T-cell (primary cell): ENCODE results near the gene ERC2. TPM values are rescaled to one million over a fixed set of nuclear protein-coding genes. Genes with fewer than 3 reads are reported as not detected.

Experiments used
- ATAC-seq, 4 experiments: fragments of 200-7000 bp in 3 of 4; fragments of 150-1000 bp in 1 of 4; cut with Tn5 transposase; replicated peaks in 1 of 4; 1 replicate in 3 of 4; 2 replicates in 1 of 4; pipeline ENCODE4 v1.10.0; 2021; ENCODE audit warnings: moderate library complexity in 3 of 4, mild to moderate bottlenecking in 2 of 4, moderate number of reproducible peaks in 1 of 4
- CTCF ChIA-PET, 2 donors: fragments of 300-600 bp; sonication (Branson Sonifier 250); formaldehyde crosslinking; loops; one replicate each; lab custom pipeline; 2022; ENCODE audit warnings: antibody characterized with exemption in 2 of 2; lab: Charles Lee
- POLR2A ChIA-PET, 2 donors: fragments of 300-600 bp; sonication (Branson Sonifier 250); formaldehyde crosslinking; loops; one replicate each; lab custom pipeline; 2022; ENCODE audit warnings: antibody characterized with exemption in 2 of 2; lab: Charles Lee
- DNase-seq, 35 experiments: peaks; one replicate each; pipeline versions ENCODE4 v3.0.0 to v3.0.0-alpha.2; 2013 to 2023
- H3K27ac ChIP-seq: one replicate; pipeline ENCODE4 v1.5.1; 2013; ENCODE audit warnings: low read length
- H3K27me3 ChIP-seq, 2 experiments: replicated peaks in 1 of 2; 1 replicate in 1 of 2; 2 replicates in 1 of 2; pipeline versions ENCODE4 v1.6.1 to v1.7.0; 2013; ENCODE audit warnings: low read length in 1 of 2, mixed read lengths in 1 of 2; ENCODE audit not compliant: control insufficient read depth in 2 of 2, insufficient read depth in 2 of 2; ENCODE audit errors: extremely low read depth in 1 of 2
- H3K36me3 ChIP-seq, 2 donors: 1 replicate in 1 of 2; 2 replicates in 1 of 2; pipeline versions ENCODE4 v1.6.1 to v1.7.0; 2013; ENCODE audit warnings: low read length in 1 of 2; ENCODE audit not compliant: control insufficient read depth in 2 of 2, insufficient read depth in 1 of 2; ENCODE audit errors: extremely low read depth in 1 of 2
- H3K4me1 ChIP-seq, 2 experiments: 1 replicate in 1 of 2; 2 replicates in 1 of 2; pipeline versions ENCODE4 v1.6.1 to v1.7.0; 2013; ENCODE audit warnings: low read length in 2 of 2, mixed read lengths in 1 of 2; ENCODE audit not compliant: insufficient read depth in 2 of 2, control insufficient read depth in 1 of 2; ENCODE audit errors: extremely low read depth in 1 of 2
- H3K4me3 ChIP-seq, 2 donors: 1 replicate in 1 of 2; 2 replicates in 1 of 2; pipeline versions ENCODE4 v1.5.1 to v1.7.0; 2013; ENCODE audit warnings: mild to moderate bottlenecking in 2 of 2, low read length in 1 of 2, moderate library complexity in 1 of 2; ENCODE audit not compliant: control insufficient read depth in 1 of 2; ENCODE audit errors: extremely low read depth in 1 of 2
- H3K9me3 ChIP-seq: 2 replicates; pipeline ENCODE4 v1.7.0; 2013
- H3K27ac Mint-ChIP-seq, 2 donors: one replicate each; pipeline ENCODE4 v1.8.0; 2020 to 2021; ENCODE audit warnings: mild to moderate bottlenecking in 2 of 2, mixed read lengths in 2 of 2
- H3K27me3 Mint-ChIP-seq, 2 donors: one replicate each; pipeline ENCODE4 v1.8.0; 2021 to 2022; ENCODE audit warnings: mixed read lengths in 2 of 2
- H3K36me3 Mint-ChIP-seq: one replicate; pipeline ENCODE4 v1.8.0; 2021; ENCODE audit warnings: mixed read lengths
- H3K4me1 Mint-ChIP-seq, 3 donors: one replicate each; pipeline ENCODE4 v1.8.0; 2020 to 2022; ENCODE audit warnings: mixed read lengths in 3 of 3, mild to moderate bottlenecking in 1 of 3
- H3K4me3 Mint-ChIP-seq, 3 donors: one replicate each; pipeline ENCODE4 v1.8.0; 2020 to 2022; ENCODE audit warnings: mild to moderate bottlenecking in 3 of 3, mixed read lengths in 3 of 3, moderate library complexity in 3 of 3
- H3K9me3 Mint-ChIP-seq, 3 donors: one replicate each; pipeline ENCODE4 v1.8.0; 2020 to 2022; ENCODE audit warnings: mixed read lengths in 3 of 3
- WGBS: methylation state at CpG from one replicate; pipeline ENCODE4 v1.1.5; 2013; ENCODE audit warnings: missing lambda C conversion rate; ENCODE audit not compliant: insufficient coverage; 5-methylcytosine and 5-hydroxymethylcytosine counted together
- total RNA-seq, 35 experiments: library from RNA in 6 of 35; stranded (reverse) in 6 of 35; fragments of 120-200 nt in 1 of 35; gene quantifications; one replicate each; pipeline versions ENCODE4 v1.2.1 to v1.2.4 and lab custom pipeline; 2013 to 2026

Gene ERC2
- total RNA-seq, 5 donors from 2014 or later (not counting 1 experiment from before 2014, with no cell fraction given) = not detected

DNA sequence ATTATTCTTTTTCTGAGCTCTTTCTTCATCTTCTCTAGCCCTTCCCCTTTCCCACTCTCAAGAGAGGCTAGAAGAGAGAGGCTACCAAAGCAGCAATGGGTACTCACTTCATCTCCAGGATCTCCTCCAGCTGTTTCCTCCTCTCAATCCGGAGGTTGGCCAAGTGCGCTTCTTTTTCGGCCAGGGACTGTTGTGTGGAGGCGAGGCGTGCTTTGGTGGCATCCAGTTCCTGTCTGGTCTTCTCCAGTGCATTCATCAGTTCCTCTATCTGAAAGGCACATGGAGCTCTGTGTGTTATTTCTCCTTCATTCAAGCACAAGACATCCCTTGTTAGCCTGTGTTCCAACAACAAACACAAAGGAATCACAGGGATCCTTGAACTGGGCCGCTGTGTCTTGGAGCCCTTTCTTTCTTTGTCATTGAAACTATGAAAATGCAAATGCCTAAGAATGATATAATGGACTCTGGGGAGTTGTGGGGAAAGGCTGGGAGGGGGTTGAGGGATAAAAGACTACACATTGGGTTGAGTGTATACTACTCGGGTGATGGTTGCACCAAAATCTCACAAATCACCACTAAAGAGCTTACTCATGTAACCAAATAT lies 579.9 kb downstream of the ERC2 start:
- Mint-ChIP-seq H3K4me1 (no peaks in the 10 kb centered on the region), H3K27me3 (no peaks in the 10 kb centered on the region), H3K9me3 (peaks cover 0 to 3% (median 0%) of the 10 kb centered on the region in 3 donors), H3K27ac (no peak overlapping the region), H3K36me3 (no peaks in the 10 kb centered on the region), H3K4me3 (no peak overlapping the region)
- DNase-seq (no peak), ATAC-seq (no peak)
- CTCF ChIA-PET = no interaction called here
- no CpG with 5 or more reads among the region's 7 CpGs for WGBS
- POLR2A ChIA-PET = no interaction called here
- Histone ChIP-seq H3K4me1 (no peaks in the 10 kb centered on the region), H3K9me3 (no peaks in the 10 kb centered on the region), H3K27me3 (no peaks in the 10 kb centered on the region), H3K36me3 (no peaks in the 10 kb centered on the region), H3K4me3 (no peak overlapping the region), H3K27ac (no peak overlapping the region)

DNA sequence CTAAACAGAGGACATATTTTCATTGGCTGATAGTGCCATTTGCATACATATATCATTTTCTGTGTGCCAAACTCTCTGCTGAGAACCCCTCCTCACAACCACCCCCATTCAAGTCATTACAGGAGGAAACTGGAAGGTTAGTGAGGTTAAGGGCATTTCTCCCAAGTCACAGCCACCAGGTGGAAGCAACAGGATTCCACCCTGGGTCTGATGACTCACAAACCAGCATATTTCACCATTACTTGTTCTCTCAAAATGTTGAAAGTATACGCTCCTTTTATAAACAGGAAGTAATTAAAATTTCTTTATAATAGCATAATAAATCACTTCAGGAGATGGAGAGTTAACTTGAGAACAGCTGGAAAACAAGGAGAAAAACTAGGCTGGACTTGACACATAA lies 582.5 kb downstream of the ERC2 start:
- H3K9me3 ChIP-seq = no peaks in the 10 kb centered on the region
- H3K36me3 ChIP-seq = no peaks in the 10 kb centered on the region
- WGBS = no CpG with 5 or more reads among the region's 1 CpG
- H3K36me3 Mint-ChIP-seq = no peaks in the 10 kb centered on the region
- ChIA-PET POLR2A (no interaction called here), CTCF (no interaction called here)
- H3K27me3 ChIP-seq = no peaks in the 10 kb centered on the region
- H3K27ac ChIP-seq = no peak overlapping the region
- no peak overlapping the region for H3K4me3 Mint-ChIP-seq
- DNase-seq = no peak
- H3K4me1 ChIP-seq = no peaks in the 10 kb centered on the region
- H3K9me3 Mint-ChIP-seq = peaks cover 0 to 3% (median 0%) of the 10 kb centered on the region in 3 donors
- no peaks in the 10 kb centered on the region for H3K4me1 Mint-ChIP-seq
- H3K27ac Mint-ChIP-seq = no peak overlapping the region
- H3K4me3 ChIP-seq = no peak overlapping the region
- no peak for ATAC-seq
- peaks cover 0 to 1% of the 10 kb centered on the region in 2 donors for H3K27me3 Mint-ChIP-seq

DNA sequence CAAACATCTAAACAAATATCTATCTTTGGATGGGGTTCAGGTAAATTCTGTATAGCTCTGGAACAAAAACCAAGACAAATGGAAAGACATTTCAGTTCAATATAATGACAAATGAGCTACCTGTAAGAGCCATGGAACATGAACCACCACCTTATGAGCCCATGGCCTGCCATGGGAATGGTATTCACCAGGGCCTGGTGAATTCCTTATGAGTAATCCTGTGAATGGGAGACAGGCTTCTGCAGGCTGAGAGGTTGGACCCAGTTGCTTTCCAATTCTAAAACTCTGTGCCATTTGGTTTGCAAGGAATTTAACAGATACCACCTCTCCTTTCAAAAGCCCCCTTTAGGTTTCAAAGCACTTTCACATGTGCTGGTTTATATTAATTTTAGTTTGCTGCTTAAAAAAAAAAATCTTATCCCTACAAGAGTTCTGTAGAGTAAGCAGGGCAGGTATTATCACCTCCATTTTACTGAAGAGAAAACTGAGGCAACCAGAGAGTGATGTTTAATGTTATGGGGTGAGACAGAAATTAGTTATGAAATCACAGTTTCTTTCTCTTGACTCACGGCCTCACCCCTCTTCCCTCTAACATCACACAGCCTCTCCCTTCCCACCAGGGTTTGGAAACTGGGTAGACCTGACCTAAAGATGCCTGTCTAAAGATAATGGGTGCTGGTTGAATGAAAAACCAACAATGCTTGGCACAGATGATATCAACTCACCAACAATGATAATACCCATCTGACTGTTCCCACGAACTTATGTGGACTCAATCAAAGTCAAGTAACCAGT lies 583.6 kb downstream of the ERC2 start:
- WGBS = 38% methylated on average over 1 of the region's 2 CpGs
- POLR2A ChIA-PET = no interaction called here
- no peaks in the 10 kb centered on the region for H3K4me1 Mint-ChIP-seq

DNA sequence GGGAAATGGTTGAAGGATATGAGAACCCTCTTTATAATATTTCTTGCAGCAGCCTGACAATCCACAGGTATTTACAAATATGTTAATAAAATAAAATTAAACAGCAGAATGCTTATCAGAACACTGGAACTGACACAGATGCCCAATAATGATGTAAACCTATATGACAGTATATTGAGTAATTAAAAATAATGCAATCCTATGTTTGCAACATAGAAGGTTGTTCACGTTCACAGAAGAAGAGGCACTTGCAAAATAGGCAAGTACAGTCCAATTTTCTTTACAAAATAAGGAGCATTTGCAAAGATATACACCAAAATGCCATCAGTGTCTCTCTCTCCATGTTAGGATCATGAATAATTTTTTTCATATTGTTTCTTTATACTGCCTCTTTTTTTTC lies 584.2 kb downstream of the ERC2 start:
- H3K4me1 ChIP-seq = no peaks in the 10 kb centered on the region
- no peaks in the 10 kb centered on the region for H3K4me1 Mint-ChIP-seq
- no peak overlapping the region for H3K27ac Mint-ChIP-seq
- no peaks in the 10 kb centered on the region for H3K9me3 Mint-ChIP-seq
- peaks cover 0 to 1% of the 10 kb centered on the region in 2 donors for H3K27me3 Mint-ChIP-seq
- H3K36me3 Mint-ChIP-seq = no peaks in the 10 kb centered on the region
- no CpG with 5 or more reads among the region's 1 CpG for WGBS
- no peak for ATAC-seq
- no peak overlapping the region for H3K4me3 ChIP-seq
- no peak overlapping the region for H3K27ac ChIP-seq
- POLR2A ChIA-PET = no interaction called here
- CTCF ChIA-PET = no interaction called here
- no peaks in the 10 kb centered on the region for H3K27me3 ChIP-seq
- DNase-seq = no peak
- H3K36me3 ChIP-seq = no peaks in the 10 kb centered on the region
- no peak overlapping the region for H3K4me3 Mint-ChIP-seq
- H3K9me3 ChIP-seq = no peaks in the 10 kb centered on the region

More for the DNA sequence above, 583.6 kb downstream of the ERC2 start:
- no peak overlapping the region for H3K27ac ChIP-seq
- CTCF ChIA-PET = no interaction called here
- no peaks in the 10 kb centered on the region for H3K27me3 ChIP-seq
- DNase-seq = no peak
- H3K36me3 ChIP-seq = no peaks in the 10 kb centered on the region
- H3K9me3 ChIP-seq = no peaks in the 10 kb centered on the region
- Mint-ChIP-seq H3K36me3 (no peaks in the 10 kb centered on the region), H3K27ac (no peak overlapping the region), H3K4me3 (no peak overlapping the region), H3K27me3 (peaks cover 0 to 1% of the 10 kb centered on the region in 2 donors), H3K9me3 (no peaks in the 10 kb centered on the region)
- no peak for ATAC-seq
- H3K4me3 ChIP-seq = no peak overlapping the region
- no peaks in the 10 kb centered on the region for H3K4me1 ChIP-seq

DNA sequence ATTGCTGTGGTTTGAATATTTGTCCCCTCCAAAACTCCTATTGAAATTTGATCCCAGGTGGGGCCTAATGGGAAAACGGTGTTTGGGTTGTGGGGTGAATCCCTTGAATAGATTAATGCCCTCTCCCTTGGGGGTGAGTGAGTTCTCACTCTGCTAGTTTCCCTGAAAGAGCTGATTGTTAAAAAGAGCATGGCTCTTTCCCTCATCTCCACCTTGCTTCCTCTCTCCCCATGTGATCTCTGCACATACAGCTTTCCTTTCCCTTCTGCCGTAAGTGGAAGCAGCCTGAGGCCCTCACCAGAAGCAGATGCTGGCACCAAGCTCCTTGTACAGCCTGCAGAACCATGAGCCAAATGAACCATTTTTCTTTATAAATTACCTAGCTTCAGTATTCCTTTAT lies 586.3 kb downstream of the ERC2 start:
- Mint-ChIP-seq H3K4me1 (no peaks in the 10 kb centered on the region), H3K36me3 (no peaks in the 10 kb centered on the region), H3K4me3 (no peak overlapping the region), H3K27me3 (peaks cover 1 to 4% of the 10 kb centered on the region in 2 donors), H3K9me3 (peaks cover 0 to 3% (median 0%) of the 10 kb centered on the region in 3 donors), H3K27ac (no peak overlapping the region)
- no peak for DNase-seq
- no peaks in the 10 kb centered on the region for H3K27me3 ChIP-seq
- no peak overlapping the region for H3K4me3 ChIP-seq
- no peaks in the 10 kb centered on the region for H3K36me3 ChIP-seq
- H3K9me3 ChIP-seq = no peaks in the 10 kb centered on the region
- ChIA-PET CTCF (no interaction called here), POLR2A (no interaction called here)
- H3K27ac ChIP-seq = no peak overlapping the region
- WGBS = 100% methylated on average over 1 of the region's 2 CpGs
- H3K4me1 ChIP-seq = no peaks in the 10 kb centered on the region
- ATAC-seq = no peak

DNA sequence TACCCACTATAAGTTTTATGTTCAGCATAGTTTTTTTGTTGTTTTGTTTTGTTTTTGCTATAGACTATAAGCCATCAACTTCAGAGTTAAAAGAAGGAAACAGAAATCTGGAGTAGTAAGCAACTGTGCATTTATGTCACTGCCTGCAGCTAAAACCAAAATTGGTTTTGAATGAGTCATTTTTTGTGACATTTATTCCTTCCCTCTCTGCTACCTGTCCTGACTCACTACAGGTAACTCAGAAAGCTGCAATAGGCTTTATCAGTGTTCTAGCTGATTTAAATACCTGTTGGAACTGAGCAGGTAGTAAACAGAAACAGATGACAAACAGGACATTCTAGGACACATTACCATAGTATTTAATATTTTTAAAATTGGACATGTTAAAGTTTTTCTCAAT lies 587.9 kb downstream of the ERC2 start:
- Mint-ChIP-seq H3K27me3 (peaks cover 1 to 7% of the 10 kb centered on the region in 2 donors), H3K9me3 (peaks cover 0 to 3% (median 0%) of the 10 kb centered on the region in 3 donors), H3K36me3 (no peaks in the 10 kb centered on the region), H3K27ac (no peak overlapping the region), H3K4me1 (no peaks in the 10 kb centered on the region), H3K4me3 (no peak overlapping the region)
- ChIA-PET CTCF (no interaction called here), POLR2A (no interaction called here)
- H3K36me3 ChIP-seq = no peaks in the 10 kb centered on the region
- no peak for DNase-seq
- H3K9me3 ChIP-seq = no peaks in the 10 kb centered on the region
- no peak for ATAC-seq
- no peaks in the 10 kb centered on the region for H3K4me1 ChIP-seq
- no peaks in the 10 kb centered on the region for H3K27me3 ChIP-seq
- no peak overlapping the region for H3K27ac ChIP-seq
- no peak overlapping the region for H3K4me3 ChIP-seq
